GM10847 (cell line): ENCODE results near the gene AFP.

Experiments used
- POLR2A ChIP-seq: IDR thresholded peaks from 2 replicates; pipeline ENCODE4 v1.6.1; 2011; ENCODE audit not compliant: insufficient read length; ENCODE audit errors: extremely low read depth

AFP gene

DNA sequence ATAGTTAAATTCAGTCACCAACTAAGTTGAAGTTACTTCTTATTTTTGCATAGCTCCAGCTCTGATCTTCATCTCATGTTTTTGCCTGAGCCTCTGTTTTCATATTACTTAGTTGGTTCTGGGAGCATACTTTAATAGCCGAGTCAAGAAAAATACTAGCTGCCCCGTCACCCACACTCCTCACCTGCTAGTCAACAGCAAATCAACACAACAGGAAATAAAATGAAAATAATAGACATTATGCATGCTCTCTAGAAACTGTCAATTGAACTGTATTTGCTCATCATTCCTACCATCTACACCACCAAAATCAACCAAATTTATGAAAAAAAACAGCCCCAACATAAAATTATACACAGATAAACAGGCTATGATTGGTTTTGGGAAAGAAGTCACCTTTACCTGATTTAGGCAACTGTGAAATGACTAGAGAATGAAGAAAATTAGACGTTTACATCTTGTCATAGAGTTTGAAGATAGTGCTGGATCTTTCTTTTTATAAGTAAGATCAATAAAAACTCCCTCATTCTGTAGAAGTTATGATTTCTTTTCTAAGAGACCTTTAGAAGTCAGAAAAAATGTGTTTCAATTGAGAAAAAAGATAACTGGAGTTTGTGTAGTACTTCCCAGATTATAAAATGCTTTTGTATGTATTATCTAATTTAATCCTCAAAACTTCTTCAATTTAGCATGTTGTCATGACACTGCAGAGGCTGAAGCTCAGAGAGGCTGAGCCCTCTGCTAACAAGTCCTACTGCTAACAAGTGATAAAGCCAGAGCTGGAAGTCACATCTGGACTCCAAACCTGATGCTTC lies 24.9 kb upstream of the AFP start:
- no peak for TF ChIP-seq POLR2A

GRCh38 chr4:73411731-73412414 lies 24.1 kb upstream of the AFP start:
- no peak for TF ChIP-seq POLR2A

GRCh38 chr4:73413294-73413755 lies 22.7 kb upstream of the AFP start:
- TF ChIP-seq POLR2A, result no peak

DNA sequence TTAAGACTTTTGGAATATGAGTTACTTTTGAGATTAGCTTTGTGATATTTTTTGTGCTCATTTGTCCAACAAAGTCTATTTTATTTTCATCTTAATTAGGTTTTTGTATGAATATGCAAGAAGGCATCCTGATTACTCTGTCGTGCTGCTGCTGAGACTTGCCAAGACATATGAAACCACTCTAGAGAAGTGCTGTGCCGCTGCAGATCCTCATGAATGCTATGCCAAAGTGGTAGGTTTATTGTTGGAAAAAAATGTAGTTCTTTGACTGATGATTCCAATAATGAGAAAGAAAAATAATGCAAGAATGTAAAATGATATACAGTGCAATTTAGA lies 21.1 kb upstream of the AFP start:
- TF ChIP-seq POLR2A, result no peak

GRCh38 chr4:73415807-73416238 lies 20.2 kb upstream of the AFP start:
- no peak for TF ChIP-seq POLR2A

DNA sequence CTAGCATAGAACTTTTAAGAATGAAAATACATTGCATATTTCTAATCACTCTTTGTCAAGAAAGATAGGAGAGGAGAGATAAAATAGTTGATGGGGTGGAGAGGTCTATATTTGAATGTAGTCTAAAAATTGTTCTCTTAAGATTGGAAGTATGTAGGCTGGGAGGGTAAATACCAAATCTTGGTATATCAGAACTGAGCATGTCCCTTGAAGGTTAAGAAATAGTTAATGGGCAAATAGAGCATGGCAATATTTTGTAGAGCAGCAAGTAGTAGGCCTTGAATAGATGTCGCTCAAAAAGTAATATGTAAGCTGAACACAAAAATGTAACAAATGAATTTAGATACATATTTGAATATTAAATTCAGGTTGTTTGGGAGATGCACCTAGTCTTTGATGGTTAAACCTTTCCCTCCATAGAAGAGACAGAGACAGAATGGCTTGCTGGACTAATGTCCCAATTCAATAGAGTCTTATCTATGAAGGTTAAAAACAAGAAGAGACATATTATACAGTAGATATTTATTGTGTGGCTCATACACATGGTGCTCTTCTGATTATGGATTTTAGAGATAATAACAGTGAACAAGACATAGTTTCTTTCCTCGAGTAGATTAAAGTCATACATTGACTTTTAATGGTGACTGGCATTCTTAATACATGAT lies 19.5 kb upstream of the AFP start:
- no peak for TF ChIP-seq POLR2A

GRCh38 chr4:73417342-73417741 lies 18.7 kb upstream of the AFP start:
- TF ChIP-seq POLR2A, result no peak

DNA sequence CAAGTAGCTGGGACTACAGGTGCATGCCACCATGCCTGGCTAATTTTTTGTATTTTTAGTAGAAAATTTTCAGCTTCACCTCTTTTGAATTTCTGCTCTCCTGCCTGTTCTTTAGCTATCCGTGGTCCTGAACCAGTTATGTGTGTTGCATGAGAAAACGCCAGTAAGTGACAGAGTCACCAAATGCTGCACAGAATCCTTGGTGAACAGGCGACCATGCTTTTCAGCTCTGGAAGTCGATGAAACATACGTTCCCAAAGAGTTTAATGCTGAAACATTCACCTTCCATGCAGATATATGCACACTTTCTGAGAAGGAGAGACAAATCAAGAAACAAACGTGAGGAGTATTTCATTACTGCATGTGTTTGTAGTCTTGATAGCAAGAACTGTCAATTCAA lies 18.0 kb upstream of the AFP start:
- TF ChIP-seq POLR2A, result no peak

- TF ChIP-seq POLR2A, result no peak
Observed at GRCh38 chr4:73418677-73419076, 17.3 kb upstream of the AFP start.

DNA sequence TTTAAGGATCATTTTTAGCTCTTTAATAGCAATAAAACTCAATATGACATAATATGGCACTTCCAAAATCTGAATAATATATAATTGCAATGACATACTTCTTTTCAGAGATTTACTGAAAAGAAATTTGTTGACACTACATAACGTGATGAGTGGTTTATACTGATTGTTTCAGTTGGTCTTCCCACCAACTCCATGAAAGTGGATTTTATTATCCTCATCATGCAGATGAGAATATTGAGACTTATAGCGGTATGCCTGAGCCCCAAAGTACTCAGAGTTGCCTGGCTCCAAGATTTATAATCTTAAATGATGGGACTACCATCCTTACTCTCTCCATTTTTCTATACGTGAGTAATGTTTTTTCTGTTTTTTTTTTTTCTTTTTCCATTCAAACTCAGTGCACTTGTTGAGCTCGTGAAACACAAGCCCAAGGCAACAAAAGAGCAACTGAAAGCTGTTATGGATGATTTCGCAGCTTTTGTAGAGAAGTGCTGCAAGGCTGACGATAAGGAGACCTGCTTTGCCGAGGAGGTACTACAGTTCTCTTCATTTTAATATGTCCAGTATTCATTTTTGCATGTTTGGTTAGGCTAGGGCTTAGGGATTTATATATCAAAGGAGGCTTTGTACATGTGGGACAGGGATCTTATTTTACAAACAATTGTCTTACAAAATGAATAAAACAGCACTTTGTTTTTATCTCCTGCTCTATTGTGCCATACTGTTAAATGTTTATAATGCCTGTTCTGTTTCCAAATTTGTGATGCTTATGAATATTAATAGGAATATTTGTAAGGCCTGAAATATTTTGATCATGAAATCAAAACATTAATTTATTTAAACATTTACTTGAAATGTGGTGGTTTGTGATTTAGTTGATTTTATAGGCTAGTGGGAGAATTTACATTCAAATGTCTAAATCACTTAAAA lies 16.6 kb upstream of the AFP start:
- no peak for TF ChIP-seq POLR2A

- no peak for TF ChIP-seq POLR2A
Observed at GRCh38 chr4:73420615-73421014, 15.4 kb upstream of the AFP start.

- TF ChIP-seq POLR2A, result no peak
Observed at GRCh38 chr4:73421708-73422457, 14.1 kb upstream of the AFP start.

GRCh38 chr4:73422458-73422752 lies 13.6 kb upstream of the AFP start:
- TF ChIP-seq POLR2A, result no peak

- TF ChIP-seq POLR2A, result no peak
Observed at GRCh38 chr4:73423184-73423583, 12.8 kb upstream of the AFP start.
